ENCODE results near the gene SLC9A6.

Gene SLC9A6

GRCh38 chrX:136039968-136040367 is 54.7 kb downstream of the SLC9A6 start:
- no peaks in the 10 kb centered on the region for H3K27me3 ChIP-seq (ENCODE audit: insufficient read depth, low read depth)
- TF ChIP-seq CTCF (conservative IDR thresholded peaks at IDR 0.05; ENCODE audit: low read depth, low read length): no peak
- H3K36me3 ChIP-seq (ENCODE audit: insufficient read depth): no peaks in the 10 kb centered on the region
- H2AFZ ChIP-seq (ENCODE audit: low read depth): no peak overlapping the region
- no peak overlapping the region for H3K4me2 ChIP-seq
- H3K9ac ChIP-seq: no peak overlapping the region
- no peaks in the 10 kb centered on the region for H3K4me1 ChIP-seq (ENCODE audit: low read depth, poor library complexity, severe bottlenecking)
- H3K4me3 ChIP-seq (IDR thresholded peaks at IDR 0.05; ENCODE audit: insufficient read depth, low read depth, low read length): no peak overlapping the region
- no peaks in the 10 kb centered on the region for H4K20me1 ChIP-seq (ENCODE audit: insufficient read depth)
- H3K27ac ChIP-seq: no peak overlapping the region
- H3K79me2 ChIP-seq (ENCODE audit: insufficient read depth, low read depth): no peaks in the 10 kb centered on the region

- H3K79me2 ChIP-seq (ENCODE audit: insufficient read depth, low read depth): no peaks in the 10 kb centered on the region
- no peak overlapping the region for H2AFZ ChIP-seq (ENCODE audit: low read depth)
- no peaks in the 10 kb centered on the region for H3K27me3 ChIP-seq (ENCODE audit: insufficient read depth, low read depth)
- no peak overlapping the region for H3K9ac ChIP-seq
- H4K20me1 ChIP-seq (ENCODE audit: insufficient read depth): no peaks in the 10 kb centered on the region
- H3K36me3 ChIP-seq (ENCODE audit: insufficient read depth): no peaks in the 10 kb centered on the region
- H3K4me2 ChIP-seq: no peak overlapping the region
- H3K27ac ChIP-seq: no peak overlapping the region
- H3K4me1 ChIP-seq (ENCODE audit: low read depth, poor library complexity, severe bottlenecking): no peaks in the 10 kb centered on the region
- TF ChIP-seq CTCF (conservative IDR thresholded peaks at IDR 0.05; ENCODE audit: low read depth, low read length): no peak
- H3K4me3 ChIP-seq (IDR thresholded peaks at IDR 0.05; ENCODE audit: insufficient read depth, low read depth, low read length): no peak overlapping the region
These were observed 56.1 kb downstream of the SLC9A6 start for GRCh38 chrX:136041254-136041812.

- Histone ChIP-seq H3K4me1 (ENCODE audit: low read depth, poor library complexity, severe bottlenecking) (no peaks in the 10 kb centered on the region), H3K36me3 (ENCODE audit: insufficient read depth) (no peaks in the 10 kb centered on the region), H3K4me3 (IDR thresholded peaks at IDR 0.05; ENCODE audit: insufficient read depth, low read depth, low read length) (no peak overlapping the region), H4K20me1 (ENCODE audit: insufficient read depth) (no peaks in the 10 kb centered on the region), H3K9ac (no peak overlapping the region), H3K27ac (no peak overlapping the region), H2AFZ (ENCODE audit: low read depth) (no peak overlapping the region), H3K27me3 (ENCODE audit: insufficient read depth, low read depth) (no peaks in the 10 kb centered on the region), H3K79me2 (ENCODE audit: insufficient read depth, low read depth) (no peaks in the 10 kb centered on the region), H3K4me2 (no peak overlapping the region)
- TF ChIP-seq CTCF (conservative IDR thresholded peaks at IDR 0.05; ENCODE audit: low read depth, low read length): no peak
These were observed 59.8 kb downstream of the SLC9A6 start for GRCh38 chrX:136045008-136045407.

- Histone ChIP-seq H3K27me3 (ENCODE audit: insufficient read depth, low read depth) (no peaks in the 10 kb centered on the region), H3K27ac (no peak overlapping the region), H3K4me1 (ENCODE audit: low read depth, poor library complexity, severe bottlenecking) (no peaks in the 10 kb centered on the region), H3K79me2 (ENCODE audit: insufficient read depth, low read depth) (no peaks in the 10 kb centered on the region), H3K36me3 (ENCODE audit: insufficient read depth) (no peaks in the 10 kb centered on the region), H2AFZ (ENCODE audit: low read depth) (no peak overlapping the region), H3K4me3 (IDR thresholded peaks at IDR 0.05; ENCODE audit: insufficient read depth, low read depth, low read length) (no peak overlapping the region), H4K20me1 (ENCODE audit: insufficient read depth) (no peaks in the 10 kb centered on the region), H3K4me2 (no peak overlapping the region), H3K9ac (no peak overlapping the region)
- no peak for TF ChIP-seq CTCF (conservative IDR thresholded peaks at IDR 0.05; ENCODE audit: low read depth, low read length)
These were observed 61.2 kb downstream of the SLC9A6 start for GRCh38 chrX:136046295-136047015.
